Prostate gland (tissue), 2 donors: Measurements from ENCODE around the gene BTBD9.

Source experiments
- CTCF ChIP-seq, 4 experiments: fragments of 200-600 bp in 2 of 4; fragments of 450-650 bp in 2 of 4; sonication (generic) in 2 of 4; IDR thresholded peaks; 1 replicate in 3 of 4; 2 replicates in 1 of 4; pipeline ENCODE4 v1.5.1; 2016 to 2019; ENCODE audit warnings: antibody characterized with exemption in 4 of 4, mild to moderate bottlenecking in 2 of 4, moderate library complexity in 2 of 4
- POLR2A ChIP-seq: fragments of 450-650 bp; IDR thresholded peaks from one replicate; pipeline ENCODE4 v1.6.1; 2016; ENCODE audit warnings: antibody characterized with exemption, mild to moderate bottlenecking

- TF ChIP-seq CTCF (IDR thresholded peaks at IDR 0.05) (no peak), POLR2A (no peak)
Observed at GRCh38 chr6:38320843-38321242, 318.9 kb downstream of the BTBD9 start.
